ENCODE data around the gene MYOG.

The MYOG gene

GRCh38 chr1:203072002-203072602 lies 13.7 kb downstream of the MYOG start:
- no peak for DNase-seq

- DNase-seq: no peak
Observed at GRCh38 chr1:203069030-203069747, 16.6 kb downstream of the MYOG start.

- no peak for DNase-seq
Observed at GRCh38 chr1:203066965-203067364, 18.8 kb downstream of the MYOG start.

- no peak for DNase-seq
Observed at GRCh38 chr1:203065986-203066385, 19.8 kb downstream of the MYOG start.

- DNase-seq: no peak
Observed at GRCh38 chr1:203065191-203065590, 20.6 kb downstream of the MYOG start.

GRCh38 chr1:203063287-203063686 lies 22.5 kb downstream of the MYOG start:
- no peak for DNase-seq

- DNase-seq: no peak
Observed at GRCh38 chr1:203060115-203060514, 25.7 kb downstream of the MYOG start.

- no peak for DNase-seq
Observed at GRCh38 chr1:203059485-203059884, 26.3 kb downstream of the MYOG start.

GRCh38 chr1:203058676-203058935 lies 27.2 kb downstream of the MYOG start:
- no peak for DNase-seq

- no peak for DNase-seq
Observed at GRCh38 chr1:203057911-203058675, 27.7 kb downstream of the MYOG start.

- DNase-seq: no peak
Observed at GRCh38 chr1:203056516-203056915, 29.3 kb downstream of the MYOG start.

GRCh38 chr1:203056012-203056411 lies 29.8 kb downstream of the MYOG start:
- DNase-seq: no peak

GRCh38 chr1:203055161-203055799 lies 30.5 kb downstream of the MYOG start:
- no peak for DNase-seq

- DNase-seq: no peak
Observed at GRCh38 chr1:203054642-203055041, 31.2 kb downstream of the MYOG start.

- DNase-seq: no peak
Observed at GRCh38 chr1:203054184-203054583, 31.6 kb downstream of the MYOG start.

GRCh38 chr1:203052601-203053000 lies 33.2 kb downstream of the MYOG start:
- no peak for DNase-seq

- no peak for DNase-seq
Observed at GRCh38 chr1:203051841-203052324, 33.9 kb downstream of the MYOG start.

- DNase-seq: no peak
Observed at GRCh38 chr1:203050826-203051225, 35.0 kb downstream of the MYOG start.

- DNase-seq: no peak
Observed at GRCh38 chr1:203049576-203050180, 36.1 kb downstream of the MYOG start.

- no peak for DNase-seq
Observed at GRCh38 chr1:203049077-203049476, 36.7 kb downstream of the MYOG start.

- DNase-seq: no peak
Observed at GRCh38 chr1:203048555-203049051, 37.2 kb downstream of the MYOG start.

GRCh38 chr1:203048086-203048485 lies 37.7 kb downstream of the MYOG start:
- DNase-seq: no peak

All from stimulated activated CD4-positive, alpha-beta T cell treated with anti-CD3 and anti-CD28 coated beads, Interleukin-4, amount 100 ng/mL, for 24 hours (primary cell).